OCI-LY7 (cell line): ENCODE data around the gene HCFC1R1.

Experiments
- EZH2phosphoT487 ChIP-seq: fragments of 200-600 bp; sonication (generic); IDR thresholded peaks from 2 replicates; pipeline ENCODE4 v1.6.1; 2018; ENCODE audit warnings: low read depth, borderline replicate concordance, mild to moderate bottlenecking, mixed run types, antibody characterized with exemption, low read length, moderate library complexity, mixed read lengths
- TF ChIP-seq, protein P1 (sequence below): fragments of 200-600 bp; sonication (generic); conservative IDR thresholded peaks from 2 replicates; pipeline ENCODE4 v1.5.1; 2014; ENCODE audit warnings: mild to moderate bottlenecking, antibody characterized with exemption, low read length, moderate library complexity, mixed read lengths

DNA sequence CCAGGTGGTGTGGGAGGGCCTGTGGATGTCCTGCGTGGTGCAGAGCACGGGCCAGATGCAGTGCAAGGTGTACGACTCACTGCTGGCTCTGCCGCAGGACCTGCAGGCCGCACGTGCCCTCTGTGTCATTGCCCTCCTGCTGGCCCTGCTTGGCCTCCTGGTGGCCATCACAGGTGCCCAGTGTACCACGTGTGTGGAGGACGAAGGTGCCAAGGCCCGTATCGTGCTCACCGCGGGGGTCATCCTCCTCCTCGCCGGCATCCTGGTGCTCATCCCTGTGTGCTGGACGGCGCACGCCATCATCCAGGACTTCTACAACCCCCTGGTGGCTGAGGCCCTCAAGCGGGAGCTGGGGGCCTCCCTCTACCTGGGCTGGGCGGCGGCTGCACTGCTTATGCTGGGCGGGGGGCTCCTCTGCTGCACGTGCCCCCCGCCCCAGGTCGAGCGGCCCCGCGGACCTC is 10.2 kb downstream of the HCFC1R1 start:
- TF ChIP-seq, protein P1, sequence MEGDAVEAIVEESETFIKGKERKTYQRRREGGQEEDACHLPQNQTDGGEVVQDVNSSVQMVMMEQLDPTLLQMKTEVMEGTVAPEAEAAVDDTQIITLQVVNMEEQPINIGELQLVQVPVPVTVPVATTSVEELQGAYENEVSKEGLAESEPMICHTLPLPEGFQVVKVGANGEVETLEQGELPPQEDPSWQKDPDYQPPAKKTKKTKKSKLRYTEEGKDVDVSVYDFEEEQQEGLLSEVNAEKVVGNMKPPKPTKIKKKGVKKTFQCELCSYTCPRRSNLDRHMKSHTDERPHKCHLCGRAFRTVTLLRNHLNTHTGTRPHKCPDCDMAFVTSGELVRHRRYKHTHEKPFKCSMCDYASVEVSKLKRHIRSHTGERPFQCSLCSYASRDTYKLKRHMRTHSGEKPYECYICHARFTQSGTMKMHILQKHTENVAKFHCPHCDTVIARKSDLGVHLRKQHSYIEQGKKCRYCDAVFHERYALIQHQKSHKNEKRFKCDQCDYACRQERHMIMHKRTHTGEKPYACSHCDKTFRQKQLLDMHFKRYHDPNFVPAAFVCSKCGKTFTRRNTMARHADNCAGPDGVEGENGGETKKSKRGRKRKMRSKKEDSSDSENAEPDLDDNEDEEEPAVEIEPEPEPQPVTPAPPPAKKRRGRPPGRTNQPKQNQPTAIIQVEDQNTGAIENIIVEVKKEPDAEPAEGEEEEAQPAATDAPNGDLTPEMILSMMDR = no peak
- no peak for TF ChIP-seq EZH2phosphoT487
